H9 (cell line): ENCODE results near the gene PRTN3. TPM values are rescaled to one million over a fixed set of nuclear protein-coding genes. Genes with fewer than 3 reads are reported as not detected.

ENCODE experiments used
- DNase-seq: peaks from one replicate; pipeline ENCODE4 v3.0.0-alpha.2; 2017
- H2AFZ ChIP-seq: one replicate; pipeline ENCODE4 v1.6.1; 2013; ENCODE audit warnings: mild to moderate bottlenecking, low read length, control low read depth, moderate library complexity
- H2AK5ac ChIP-seq: 2 replicates; pipeline ENCODE4 v1.6.1; 2013; ENCODE audit warnings: low read length, control low read depth, mixed read lengths; ENCODE audit not compliant: insufficient read length
- H2BK120ac ChIP-seq: one replicate; pipeline ENCODE4 v1.6.1; 2013; ENCODE audit warnings: low read depth, mild to moderate bottlenecking, low read length, control low read depth, inconsistent platforms; ENCODE audit not compliant: poor library complexity, severe bottlenecking
- H2BK12ac ChIP-seq: 2 replicates; pipeline ENCODE4 v1.6.1; 2013; ENCODE audit warnings: low read length, control low read depth, mixed read lengths, low read depth; ENCODE audit not compliant: insufficient read length
- H2BK15ac ChIP-seq: 2 replicates; pipeline ENCODE4 v1.6.1; 2013; ENCODE audit warnings: low read depth, low read length, control low read depth
- H2BK20ac ChIP-seq: one replicate; pipeline ENCODE4 v1.6.1; 2013; ENCODE audit warnings: low read depth, mild to moderate bottlenecking, low read length, control low read depth, inconsistent platforms; ENCODE audit not compliant: poor library complexity, severe bottlenecking
- H2BK5ac ChIP-seq: 2 replicates; pipeline ENCODE4 v1.6.1; 2013; ENCODE audit warnings: low read length, control low read depth, mixed read lengths; ENCODE audit not compliant: insufficient read length
- H3K14ac ChIP-seq: 2 replicates; pipeline ENCODE4 v1.6.1; 2013; ENCODE audit warnings: low read length, control low read depth; ENCODE audit not compliant: insufficient read depth
- H3K18ac ChIP-seq: 2 replicates; pipeline ENCODE4 v1.6.1; 2013; ENCODE audit warnings: low read depth, mild to moderate bottlenecking, mixed read lengths, low read length, control low read depth; ENCODE audit not compliant: insufficient read length
- H3K23ac ChIP-seq: 2 replicates; pipeline ENCODE4 v1.6.1; 2013; ENCODE audit warnings: low read length, control low read depth, mixed read lengths, low read depth; ENCODE audit not compliant: insufficient read length
- H3K23me2 ChIP-seq: 2 replicates; pipeline ENCODE4 v1.6.1; 2013; ENCODE audit warnings: low read depth, mild to moderate bottlenecking, mixed read lengths, low read length, control low read depth; ENCODE audit not compliant: insufficient read length, poor library complexity, severe bottlenecking
- H3K27ac ChIP-seq: 2 replicates; pipeline ENCODE4 v1.5.1; 2013; ENCODE audit warnings: low read length, control low read depth, mixed read lengths, low read depth; ENCODE audit not compliant: insufficient read length
- H3K27me3 ChIP-seq: 2 replicates; pipeline ENCODE4 v1.6.1; 2013; ENCODE audit warnings: low read length, control low read depth, inconsistent platforms; ENCODE audit not compliant: insufficient read depth
- H3K4ac ChIP-seq: 2 replicates; pipeline ENCODE4 v1.6.1; 2013; ENCODE audit warnings: low read depth, mild to moderate bottlenecking, control low read depth, inconsistent platforms, low read length, moderate library complexity
- H3K4me1 ChIP-seq: 2 replicates; pipeline ENCODE4 v1.6.1; 2013; ENCODE audit warnings: low read length, control low read depth, inconsistent platforms; ENCODE audit not compliant: insufficient read depth
- H3K4me2 ChIP-seq: 2 replicates; pipeline ENCODE4 v1.6.1; 2013; ENCODE audit warnings: low read length, control low read depth, mixed read lengths; ENCODE audit not compliant: insufficient read length, insufficient read depth
- H3K56ac ChIP-seq: 2 replicates; pipeline ENCODE4 v1.6.1; 2013; ENCODE audit warnings: low read depth, mild to moderate bottlenecking, mixed read lengths, low read length, control low read depth; ENCODE audit not compliant: insufficient read length
- H3K79me1 ChIP-seq: 2 replicates; pipeline ENCODE4 v1.6.1; 2013; ENCODE audit warnings: low read depth, mild to moderate bottlenecking, moderate library complexity, low read length, control low read depth, inconsistent platforms; ENCODE audit not compliant: insufficient read depth, poor library complexity, severe bottlenecking
- H3K79me2 ChIP-seq: 2 replicates; pipeline ENCODE4 v1.6.1; 2013; ENCODE audit warnings: low read length, control low read depth, inconsistent platforms; ENCODE audit not compliant: insufficient read depth
- H3K9ac ChIP-seq: 2 replicates; pipeline ENCODE4 v1.6.1; 2013; ENCODE audit warnings: low read length, control low read depth, mixed read lengths; ENCODE audit not compliant: insufficient read length; ENCODE audit errors: extremely low read depth
- H3K9me3 ChIP-seq: one replicate; pipeline ENCODE4 v1.6.1; 2013; ENCODE audit warnings: low read depth, low read length, inconsistent platforms; ENCODE audit not compliant: control insufficient read depth
- H3T11ph ChIP-seq: one replicate; pipeline ENCODE4 v1.6.1; 2013; ENCODE audit warnings: mild to moderate bottlenecking, low read length, control low read depth, inconsistent platforms
- H4K20me1 ChIP-seq: one replicate; pipeline ENCODE4 v1.6.1; 2013; ENCODE audit not compliant: control insufficient read depth, insufficient read length, insufficient read depth
- H4K5ac ChIP-seq: 2 replicates; pipeline ENCODE4 v1.6.1; 2013; ENCODE audit warnings: low read depth, mild to moderate bottlenecking, mixed read lengths, low read length, control low read depth; ENCODE audit not compliant: insufficient read length
- H4K8ac ChIP-seq: replicated peaks from 2 replicates; pipeline ENCODE4 v1.6.1; 2013; ENCODE audit warnings: low read length, control low read depth, mixed read lengths, low read depth; ENCODE audit not compliant: insufficient read length
- H4K91ac ChIP-seq: 2 replicates; pipeline ENCODE4 v1.6.1; 2013; ENCODE audit warnings: low read depth, mild to moderate bottlenecking, moderate library complexity, mixed read lengths, low read length, control low read depth; ENCODE audit not compliant: insufficient read length
- H3K27ac Mint-ChIP-seq, 3 experiments: 2 replicates in 2 of 3; 3 replicates in 1 of 3; pipeline ENCODE4 v1.8.0; 2020 to 2021; ENCODE audit warnings: mixed read lengths in 3 of 3, mild to moderate bottlenecking in 1 of 3, moderate library complexity in 1 of 3
- H3K27me3 Mint-ChIP-seq: 2 replicates; pipeline ENCODE4 v1.8.0; 2021; ENCODE audit warnings: low read depth, mild to moderate bottlenecking, moderate library complexity, mixed read lengths
- H3K36me3 Mint-ChIP-seq, 3 experiments: 2 replicates in 2 of 3; 3 replicates in 1 of 3; pipeline ENCODE4 v1.8.0; 2020 to 2021; ENCODE audit warnings: low read depth in 3 of 3, mixed read lengths in 3 of 3; ENCODE audit not compliant: insufficient read depth in 1 of 3
- H3K4me1 Mint-ChIP-seq, 2 experiments: 2 replicates each; pipeline ENCODE4 v1.8.0; 2020; ENCODE audit warnings: mixed read lengths in 2 of 2
- H3K4me3 Mint-ChIP-seq, 2 experiments: 2 replicates in 1 of 2; 3 replicates in 1 of 2; pipeline ENCODE4 v1.8.0; 2020 to 2021; ENCODE audit warnings: mild to moderate bottlenecking in 2 of 2, mixed read lengths in 2 of 2, moderate library complexity in 1 of 2
- H3K9me3 Mint-ChIP-seq, 2 experiments: 2 replicates in 1 of 2; 3 replicates in 1 of 2; pipeline ENCODE4 v1.8.0; 2020; ENCODE audit warnings: mild to moderate bottlenecking in 2 of 2, mixed read lengths in 2 of 2, moderate library complexity in 1 of 2
- WGBS: extraction: QIAGEN DNeasy Blood & Tissue Kit; methylation state at CpG from one replicate; pipeline ENCODE4 v1.1.7; 2013; ENCODE audit warnings: missing lambda C conversion rate, low lambda C conversion rate, mixed read lengths; ENCODE audit not compliant: insufficient read length; ENCODE audit errors: extremely low coverage; 5-methylcytosine and 5-hydroxymethylcytosine counted together
- total RNA-seq: library from RNA; stranded (reverse); gene quantifications from 2 replicates; pipeline ENCODE4 v1.2.1, GENCODE V29; 2021
- TF ChIP-seq, protein P1 (sequence below): fragments of 200-600 bp; sonication (generic); conservative IDR thresholded peaks from 3 replicates; pipeline ENCODE4 v1.8.0; 2021; ENCODE audit warnings: antibody characterized with exemption, mild to moderate bottlenecking

PRTN3 gene
- total RNA-seq, 1 experiment from 2014 or later: 0.31 TPM

DNA sequence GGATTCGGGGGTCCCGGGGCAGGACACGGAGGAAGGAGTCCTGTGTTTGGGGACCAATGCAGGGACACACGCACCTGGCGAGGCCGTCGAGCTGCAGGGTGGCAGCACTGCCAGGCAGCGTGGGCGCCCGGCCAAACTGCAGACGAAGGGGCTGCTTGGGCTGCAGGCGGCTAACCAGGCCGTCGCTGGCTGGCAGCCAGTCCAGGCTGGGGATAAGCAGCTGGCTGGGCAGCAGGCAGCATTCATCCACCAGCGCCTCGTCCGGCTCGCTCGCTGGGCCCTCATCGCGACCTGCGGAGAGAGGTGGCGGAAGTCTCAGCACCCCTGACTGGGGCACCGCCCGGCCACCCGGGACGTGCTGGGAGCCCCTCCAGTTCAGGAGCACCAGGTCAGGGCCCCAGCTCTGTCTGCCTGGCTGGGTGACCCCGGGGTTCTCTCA lies 30.2 kb downstream of the PRTN3 start:
- no peak overlapping the region for H2BK20ac ChIP-seq
- H2BK5ac ChIP-seq: no peak overlapping the region
- no peak overlapping the region for H2AFZ ChIP-seq
- no peak overlapping the region for H3K9ac ChIP-seq
- H3K23me2 ChIP-seq: no peaks in the 10 kb centered on the region
- H3K14ac ChIP-seq: no peak overlapping the region
- H3K4ac ChIP-seq: no peak overlapping the region
- no peak overlapping the region for H4K8ac ChIP-seq
- WGBS: no CpG with 5 or more reads among the region's 28 CpGs
- H4K20me1 ChIP-seq: no peaks in the 10 kb centered on the region
- no peak overlapping the region for H4K91ac ChIP-seq
- no peak overlapping the region for H3K23ac ChIP-seq
- H3K27ac ChIP-seq: no peak overlapping the region
- no peaks in the 10 kb centered on the region for H3K4me1 ChIP-seq
- no peak overlapping the region for H2BK120ac ChIP-seq
- H3K36me3 Mint-ChIP-seq: peaks cover 23 to 54% (median 40%) of the 10 kb centered on the region in 3 experiments
- no peak overlapping the region for H4K5ac ChIP-seq
- no peaks in the 10 kb centered on the region for H3K9me3 ChIP-seq
- H3K18ac ChIP-seq: no peak overlapping the region
- H3K4me2 ChIP-seq: no peak overlapping the region
- H3K4me3 Mint-ChIP-seq: no peak overlapping the region
- H2AK5ac ChIP-seq: no peak overlapping the region
- H3T11ph ChIP-seq: no peak overlapping the region
- H2BK12ac ChIP-seq: no peak overlapping the region
- TF ChIP-seq, protein P1, sequence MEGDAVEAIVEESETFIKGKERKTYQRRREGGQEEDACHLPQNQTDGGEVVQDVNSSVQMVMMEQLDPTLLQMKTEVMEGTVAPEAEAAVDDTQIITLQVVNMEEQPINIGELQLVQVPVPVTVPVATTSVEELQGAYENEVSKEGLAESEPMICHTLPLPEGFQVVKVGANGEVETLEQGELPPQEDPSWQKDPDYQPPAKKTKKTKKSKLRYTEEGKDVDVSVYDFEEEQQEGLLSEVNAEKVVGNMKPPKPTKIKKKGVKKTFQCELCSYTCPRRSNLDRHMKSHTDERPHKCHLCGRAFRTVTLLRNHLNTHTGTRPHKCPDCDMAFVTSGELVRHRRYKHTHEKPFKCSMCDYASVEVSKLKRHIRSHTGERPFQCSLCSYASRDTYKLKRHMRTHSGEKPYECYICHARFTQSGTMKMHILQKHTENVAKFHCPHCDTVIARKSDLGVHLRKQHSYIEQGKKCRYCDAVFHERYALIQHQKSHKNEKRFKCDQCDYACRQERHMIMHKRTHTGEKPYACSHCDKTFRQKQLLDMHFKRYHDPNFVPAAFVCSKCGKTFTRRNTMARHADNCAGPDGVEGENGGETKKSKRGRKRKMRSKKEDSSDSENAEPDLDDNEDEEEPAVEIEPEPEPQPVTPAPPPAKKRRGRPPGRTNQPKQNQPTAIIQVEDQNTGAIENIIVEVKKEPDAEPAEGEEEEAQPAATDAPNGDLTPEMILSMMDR: no peak
- peaks cover 6 to 20% of the 10 kb centered on the region in 2 experiments for H3K4me1 Mint-ChIP-seq
- H3K56ac ChIP-seq: no peak overlapping the region
- H2BK15ac ChIP-seq: no peak overlapping the region
- no peaks in the 10 kb centered on the region for H3K79me2 ChIP-seq
- peaks cover 6 to 7% of the 10 kb centered on the region in 2 experiments for H3K9me3 Mint-ChIP-seq
- no peak for DNase-seq
- H3K27me3 Mint-ChIP-seq: no peaks in the 10 kb centered on the region; the same call in 1 of the 2 replicates
- no peaks in the 10 kb centered on the region for H3K79me1 ChIP-seq
- no peak overlapping the region for H3K27ac Mint-ChIP-seq
- no peaks in the 10 kb centered on the region for H3K27me3 ChIP-seq
